NK-92 (cell line): ENCODE measurements around the gene CNOT3.
A peak's percentile ranks its signal among the peaks of the same experiment; 100 is the strongest.
"Not testable (repeated sequence)": the region's sequence is repeated elsewhere in the genome, so short reads cannot be mapped to it uniquely, and the experiment has no call there.

Source experiments
- DNase-seq: peaks from one replicate; lab custom pipeline; 2025; ENCODE audit not compliant: unreplicated experiment; lab: John Stamatoyannopoulos, UW

CNOT3 gene

DNA sequence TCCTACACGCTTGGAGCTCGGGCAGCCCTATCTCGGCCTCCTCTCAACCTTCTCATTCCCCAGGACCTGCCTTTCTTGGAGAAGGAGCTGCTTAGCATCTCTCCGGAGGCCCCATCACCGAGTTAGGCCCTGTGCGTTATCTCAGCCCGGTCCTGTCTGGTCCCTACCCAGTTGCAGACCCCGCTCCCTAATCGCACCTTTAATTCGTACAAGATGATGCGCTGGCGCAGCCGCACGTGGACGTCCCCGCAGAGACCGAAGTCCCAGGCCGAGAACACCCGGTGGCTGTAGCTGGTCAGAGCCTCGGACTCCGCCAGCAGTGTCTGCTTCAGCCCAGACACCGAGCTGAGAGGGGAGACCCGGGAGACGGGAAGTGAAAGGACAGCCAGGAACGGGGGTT lies 27.7 kb downstream of the CNOT3 start:
- no peak for DNase-seq

DNA sequence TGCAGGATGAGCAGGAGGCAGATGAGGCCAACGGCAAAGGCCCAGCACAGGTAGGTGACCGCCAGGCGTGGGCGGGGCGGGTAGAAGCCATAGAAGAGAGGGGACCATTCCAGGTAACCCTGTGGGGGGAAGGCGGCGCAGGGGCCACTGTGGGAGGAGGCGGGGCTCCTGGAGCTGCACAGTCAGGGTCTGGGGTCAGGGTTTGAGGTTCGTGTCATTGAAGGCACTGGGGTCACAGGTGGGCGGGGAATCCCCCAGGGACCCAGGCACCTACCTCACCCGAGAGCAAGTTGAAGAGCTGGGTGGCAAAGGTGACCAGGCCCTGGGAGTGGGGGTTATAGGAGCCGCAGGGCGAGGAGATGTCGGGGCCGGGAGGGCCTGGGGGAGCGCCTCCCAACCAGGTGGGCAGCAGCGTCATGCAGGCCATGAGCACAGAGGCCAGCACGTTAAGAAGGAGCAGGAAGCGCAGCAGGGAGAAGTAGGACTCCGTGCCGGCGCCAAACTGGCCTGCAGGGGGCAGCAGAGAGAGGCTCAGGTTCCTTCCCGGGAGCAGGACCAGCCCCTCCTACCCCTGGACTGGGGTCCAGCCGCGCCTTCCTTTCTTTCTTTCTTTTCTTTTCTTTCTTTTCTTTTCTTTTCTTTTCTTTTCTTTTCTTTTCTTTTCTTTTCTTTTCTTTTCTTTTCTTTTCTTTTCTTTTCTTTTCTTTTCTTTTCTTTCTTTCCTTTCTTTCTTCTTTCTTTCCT lies 30.8 kb downstream of the CNOT3 start:
- DNase-seq, result peak; percentile 16

DNA sequence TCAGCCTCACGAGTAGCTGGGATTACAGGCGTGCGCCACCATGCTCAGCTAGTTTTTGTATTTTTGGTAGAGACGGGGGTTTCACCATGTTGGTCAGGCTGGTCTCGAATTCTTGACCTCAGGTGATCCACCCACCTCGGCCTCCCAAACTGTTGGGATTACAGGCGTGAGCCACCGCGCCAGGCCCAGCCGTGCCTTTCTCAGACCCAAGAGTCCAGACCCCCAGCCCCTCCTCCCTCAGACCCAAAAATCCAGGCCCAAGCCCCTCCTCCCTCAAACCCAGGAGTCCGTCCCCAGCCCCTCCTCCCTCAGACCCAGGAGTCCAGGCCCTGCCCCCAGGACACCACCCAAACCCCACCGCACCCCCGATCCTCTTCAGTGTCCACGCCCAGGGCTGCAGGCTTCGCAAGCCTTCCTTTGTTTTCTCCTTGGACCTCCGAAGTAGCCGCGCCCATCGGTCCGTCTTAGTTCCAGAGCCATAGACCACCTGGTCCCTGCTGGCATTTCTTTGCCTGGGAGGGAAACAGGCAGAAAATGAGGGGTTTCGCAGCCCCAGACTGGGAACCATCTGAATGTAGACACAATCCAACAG lies 31.7 kb downstream of the CNOT3 start:
- DNase-seq, result no peak

DNA sequence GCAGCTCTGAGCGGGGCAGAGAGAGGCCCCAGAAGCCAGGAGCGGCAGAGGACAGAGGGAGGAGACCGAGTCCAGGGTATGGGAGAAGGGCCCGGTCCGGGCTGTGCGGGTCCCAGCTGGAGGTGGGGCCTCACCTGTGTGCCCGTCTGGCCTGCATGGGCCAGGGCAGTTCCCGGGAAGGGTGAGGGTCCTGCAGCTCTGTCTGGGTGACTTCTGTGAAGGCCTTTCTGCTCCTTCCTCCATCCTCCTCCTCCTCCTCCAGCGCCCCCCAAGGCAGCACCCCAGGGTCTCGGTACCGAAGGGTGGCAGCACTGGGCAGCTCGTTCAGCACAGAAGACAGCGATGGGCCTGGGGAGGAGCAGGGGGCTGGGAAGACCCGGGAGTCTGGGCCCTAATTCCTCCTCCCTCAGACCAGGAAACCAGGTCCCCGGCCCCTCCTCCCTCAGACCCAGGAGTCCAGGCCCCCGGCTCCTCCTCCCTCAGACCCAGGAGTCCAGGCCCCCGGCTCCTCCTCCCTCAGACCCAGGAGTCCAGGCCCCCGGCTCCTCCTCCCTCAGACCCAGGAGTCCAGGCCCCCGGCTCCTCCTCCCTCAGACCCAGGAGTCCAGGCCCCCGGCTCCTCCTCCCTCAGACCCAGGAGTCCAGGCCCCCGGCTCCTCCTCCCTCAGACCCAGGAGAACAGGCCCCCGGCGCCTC lies 34.3 kb downstream of the CNOT3 start:
- DNase-seq, result not testable (repeated sequence)

DNA sequence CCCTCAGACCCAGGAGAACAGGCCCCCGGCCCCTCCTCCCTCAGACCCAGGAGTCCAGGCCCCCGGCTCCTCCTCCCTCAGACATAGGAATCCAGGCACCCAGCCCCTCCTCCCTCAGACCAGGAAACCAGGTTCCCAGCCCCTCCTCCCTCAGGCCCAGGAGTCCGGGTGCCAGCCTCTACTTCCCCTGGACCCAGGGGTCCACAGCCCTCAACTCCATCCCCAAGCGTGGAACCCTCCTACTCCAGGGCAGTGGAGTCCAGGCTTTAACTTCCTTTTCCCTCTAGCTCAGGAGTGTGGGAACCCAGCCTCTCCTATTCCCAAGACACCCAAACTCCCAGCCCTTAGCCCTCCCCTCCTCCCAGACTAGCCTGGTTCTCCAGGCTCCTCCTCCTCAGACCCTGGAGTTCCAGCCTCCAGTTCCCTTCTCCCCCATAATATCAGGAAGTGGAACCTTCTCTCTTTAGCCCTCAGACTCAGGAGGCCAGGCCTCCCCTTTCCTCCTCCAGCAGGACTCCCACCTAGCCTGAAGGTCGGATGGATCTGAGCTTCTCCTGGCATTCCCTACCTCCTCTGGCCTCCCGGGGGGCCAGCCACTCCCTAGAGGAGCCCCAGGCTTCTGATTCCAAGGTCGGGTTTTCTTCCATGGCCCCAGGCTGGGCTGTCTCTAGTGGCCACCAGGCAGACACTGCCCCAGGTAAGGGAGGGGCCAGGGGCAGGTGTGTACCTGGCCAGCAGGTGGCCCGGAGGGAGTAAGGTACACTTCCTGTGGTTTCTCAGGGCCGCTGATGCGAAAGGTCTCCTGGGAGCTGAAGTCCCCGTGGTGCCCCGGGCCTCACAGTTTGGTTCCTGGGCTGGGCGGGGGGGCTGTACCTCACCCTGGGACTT lies 35.2 kb downstream of the CNOT3 start, which contains the start of gene TMC4:
Gene TMC4 (minus strand): TSS at position 690 of the 888 bp plus-strand sequence. CDS start 43 bp downstream, at position 647.
- DNase-seq, result no peak

DNA sequence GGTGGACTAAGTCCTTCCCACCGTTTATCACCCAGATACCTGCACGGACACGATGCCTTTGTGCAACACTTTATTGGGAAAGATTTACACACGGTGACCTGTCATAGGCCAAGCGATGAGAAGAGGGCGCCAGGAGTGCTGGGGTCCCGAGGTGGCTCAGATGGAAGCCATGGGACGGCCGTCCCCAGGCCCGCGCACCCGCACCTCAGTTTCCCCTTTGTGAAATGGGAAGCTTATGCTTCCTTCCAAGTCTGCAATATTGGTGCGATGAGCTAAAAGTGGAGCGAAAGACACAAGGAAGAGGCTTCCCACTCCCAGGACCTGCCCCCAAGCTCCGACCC lies 35.8 kb downstream of the CNOT3 start:
- DNase-seq, result no peak

DNA sequence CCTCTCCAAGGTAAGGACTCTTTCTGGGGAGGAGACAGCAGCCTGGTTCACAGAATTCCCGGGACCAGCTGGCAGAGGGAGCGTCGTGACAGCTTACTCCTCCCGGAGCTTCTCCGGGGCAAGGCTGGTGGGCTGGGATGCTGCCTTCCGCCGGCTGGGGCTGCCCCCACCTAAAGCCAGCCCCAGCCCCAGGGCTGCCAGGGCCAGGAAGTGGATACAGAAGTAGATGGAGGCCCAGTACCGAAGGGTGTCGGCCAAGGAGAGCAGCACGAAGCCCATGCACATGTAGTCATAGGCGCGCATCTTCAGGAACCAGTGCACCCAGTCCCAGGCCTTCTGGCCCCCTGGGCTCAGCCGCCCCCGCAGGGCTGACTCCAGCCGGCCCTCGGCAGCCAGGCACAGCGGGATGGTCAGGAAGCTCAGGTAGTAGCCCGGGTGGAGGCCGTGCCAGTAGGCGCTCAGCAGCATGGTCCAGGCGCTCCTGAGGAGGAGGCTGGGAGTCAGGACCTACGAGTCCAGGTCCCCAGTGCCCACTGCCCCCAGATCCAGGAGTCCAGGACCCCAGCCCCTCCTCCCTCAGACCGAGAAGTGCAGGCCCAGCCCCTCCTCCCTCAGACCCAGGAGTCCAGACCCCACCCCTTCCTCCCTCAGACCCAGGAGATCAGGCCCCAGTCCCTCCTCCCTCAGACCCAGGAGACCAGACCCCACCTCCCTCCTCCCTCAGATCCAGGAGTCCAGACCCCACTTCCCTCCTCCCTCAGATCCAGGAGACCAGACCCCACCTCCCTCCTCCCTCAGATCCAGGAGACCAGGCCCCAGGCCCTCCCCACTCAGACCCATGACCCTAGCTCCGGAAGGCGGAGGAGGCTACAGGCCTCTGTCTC lies 36.6 kb downstream of the CNOT3 start:
- DNase-seq, result no peak

DNA sequence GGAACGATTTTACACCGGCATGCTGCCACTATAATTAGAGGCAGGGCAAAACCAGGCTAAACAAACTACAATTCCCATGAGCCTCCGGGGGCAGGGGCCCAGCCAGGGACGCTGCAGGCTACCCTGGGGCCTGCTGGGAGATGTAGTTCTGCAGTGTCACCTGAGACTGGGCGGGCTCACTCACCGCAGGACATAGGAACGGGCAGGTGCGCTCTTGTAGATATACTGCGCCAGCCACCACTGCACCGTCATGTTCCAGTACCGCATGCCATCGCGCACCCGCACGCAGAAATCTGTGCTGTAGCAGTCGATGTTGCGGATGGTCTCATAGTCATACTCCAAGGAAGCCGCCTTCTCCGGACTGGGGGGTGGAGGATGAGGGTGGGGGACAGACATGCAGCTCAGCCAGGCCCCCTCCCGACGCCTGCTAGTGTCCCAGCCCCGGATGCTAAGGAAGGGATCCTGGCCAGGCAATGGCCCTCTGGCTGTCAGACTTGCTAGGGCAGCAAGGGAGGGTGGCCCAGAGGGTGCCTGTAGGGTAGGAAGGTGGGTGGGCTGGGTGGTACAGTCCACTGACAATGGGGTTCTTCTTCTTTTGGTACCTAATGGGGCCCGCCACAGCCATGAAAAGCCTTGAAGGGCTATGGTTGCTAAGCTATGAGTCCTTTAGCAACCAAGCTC lies 41.2 kb downstream of the CNOT3 start:
- DNase-seq, result no peak

DNA sequence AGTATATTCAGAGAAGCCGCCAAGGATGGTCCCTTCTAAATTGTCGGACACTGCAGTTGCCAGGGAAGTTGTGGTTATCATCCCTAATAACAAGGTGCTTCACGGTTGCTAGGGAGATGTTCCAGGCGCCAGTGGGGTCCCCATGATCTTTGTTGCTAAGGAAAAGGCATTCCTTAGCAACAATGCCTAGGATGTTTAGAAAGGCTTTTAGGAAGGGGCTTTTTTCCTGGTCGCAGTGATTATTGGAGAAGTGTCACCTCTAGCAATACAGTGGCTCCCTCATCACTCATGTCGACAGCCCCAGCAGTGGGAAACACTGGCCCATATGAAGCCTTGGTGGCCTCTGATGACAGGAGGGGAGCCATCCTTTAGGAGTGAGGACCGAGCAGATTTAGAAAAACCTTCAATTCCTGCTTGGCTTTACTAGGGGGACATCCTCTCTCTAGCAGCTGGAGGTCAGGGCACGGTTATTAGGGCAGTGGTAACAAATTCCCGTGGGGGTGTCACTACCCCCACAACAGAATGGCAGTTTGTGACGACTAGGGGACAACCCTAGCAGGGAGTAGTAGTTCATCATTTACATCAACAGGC lies 41.8 kb downstream of the CNOT3 start:
- no peak for DNase-seq

DNA sequence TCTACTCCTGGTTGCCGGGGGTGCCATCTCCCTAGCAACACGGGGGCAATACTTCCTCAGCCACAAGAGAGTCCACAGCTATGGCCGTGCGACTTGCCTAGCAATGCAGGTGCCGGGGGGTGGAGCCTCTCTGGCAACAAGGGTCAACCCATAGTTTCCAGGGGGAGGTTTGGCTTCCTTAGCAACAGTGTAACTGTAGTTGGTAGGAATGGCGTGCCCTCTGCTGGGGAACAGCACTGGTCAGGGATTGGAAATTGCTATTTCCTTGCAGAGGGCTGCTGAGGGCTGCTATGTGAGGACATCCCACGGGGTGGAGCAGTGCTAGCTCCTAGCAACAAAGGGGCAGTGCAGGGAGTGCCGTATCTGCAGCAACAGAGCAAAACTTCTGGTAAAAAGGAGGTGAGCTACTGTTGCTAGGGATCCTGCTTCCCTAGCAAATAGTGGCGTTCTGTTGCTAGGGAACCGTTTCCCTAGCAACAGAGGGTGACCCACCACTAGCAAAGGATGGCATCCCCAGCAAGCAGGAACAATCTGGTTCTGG lies 42.4 kb downstream of the CNOT3 start:
- no peak for DNase-seq

DNA sequence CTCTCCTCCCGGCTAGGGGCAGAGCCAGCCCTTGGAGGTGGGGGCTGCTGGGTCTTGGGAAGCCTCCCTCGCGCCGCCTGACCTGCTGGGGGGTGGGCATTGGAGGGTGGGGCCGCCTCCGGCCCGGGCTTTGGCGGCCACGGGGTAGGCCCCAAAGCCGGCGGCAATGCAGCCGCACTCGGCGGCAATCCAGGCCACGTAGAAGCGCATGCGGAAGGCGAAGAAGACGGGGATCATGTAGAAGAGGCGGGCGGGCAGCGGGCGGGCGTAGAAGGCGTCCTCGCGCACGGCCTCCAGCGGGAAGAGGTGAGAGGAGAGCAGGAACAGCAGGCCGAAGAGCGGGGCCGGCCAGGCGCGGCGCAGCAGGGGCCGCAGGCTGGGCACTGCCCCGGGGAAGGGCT lies 43.1 kb downstream of the CNOT3 start:
- DNase-seq, result no peak

DNA sequence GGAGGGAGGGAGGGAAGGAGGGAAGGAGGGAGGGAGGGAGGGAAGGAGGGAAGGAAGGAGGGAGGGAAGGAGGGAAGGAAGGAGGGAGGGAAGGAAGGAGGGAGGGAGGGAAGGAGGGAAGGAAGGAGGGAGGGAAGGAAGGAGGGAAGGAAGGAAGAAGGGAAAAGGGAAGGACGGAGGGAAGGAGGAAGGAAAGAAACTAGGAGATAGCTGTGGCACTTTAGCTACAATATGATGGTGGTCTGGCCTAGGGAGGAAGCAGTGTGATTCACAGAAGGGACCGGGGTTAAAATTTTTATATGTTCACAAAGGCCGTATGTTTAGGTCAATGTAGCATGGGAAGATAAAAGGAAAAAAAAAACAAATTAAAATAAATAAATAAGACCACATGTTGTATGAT lies 44.3 kb downstream of the CNOT3 start:
- DNase-seq, result not testable (repeated sequence)

DNA sequence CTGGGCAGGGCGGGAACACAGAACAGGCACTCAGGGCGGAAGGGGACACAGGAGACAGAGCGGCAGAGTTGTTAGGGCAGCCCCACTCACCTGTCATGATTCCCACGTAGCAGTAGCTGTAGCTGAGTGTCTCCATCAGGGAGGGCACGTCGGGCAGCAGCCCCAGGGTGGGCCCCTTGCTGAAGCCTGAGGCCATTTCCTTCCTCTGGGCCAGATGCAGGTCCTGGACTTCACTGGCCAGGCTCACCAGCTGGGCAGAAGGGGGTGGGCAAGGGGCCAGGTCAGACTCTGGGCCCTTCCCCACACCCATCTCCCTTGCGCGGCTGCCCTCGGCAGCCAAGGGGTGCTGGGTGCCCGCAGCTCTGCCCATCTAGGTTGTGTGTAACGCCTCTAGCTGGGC lies 45.9 kb downstream of the CNOT3 start:
- DNase-seq, result no peak

DNA sequence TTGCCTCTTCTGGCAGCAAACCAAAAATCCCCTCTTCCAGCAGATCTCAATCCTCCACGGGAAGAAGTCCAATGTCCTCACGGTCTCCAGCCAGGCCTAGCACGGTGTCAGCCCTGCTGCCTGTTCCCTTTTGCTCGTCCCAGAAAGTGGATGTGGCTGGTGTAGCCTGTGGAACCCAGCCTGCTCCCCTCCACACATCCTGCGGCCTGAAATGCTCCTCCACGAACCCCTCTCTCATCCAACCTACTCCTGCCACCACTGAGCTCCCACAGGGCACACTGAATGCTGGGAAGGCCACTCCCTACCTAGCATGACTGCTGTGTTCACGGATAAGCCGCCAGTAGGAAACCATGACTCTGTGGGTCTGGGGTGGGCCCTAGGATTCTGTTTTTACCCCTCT lies 48.8 kb downstream of the CNOT3 start:
- no peak for DNase-seq

DNA sequence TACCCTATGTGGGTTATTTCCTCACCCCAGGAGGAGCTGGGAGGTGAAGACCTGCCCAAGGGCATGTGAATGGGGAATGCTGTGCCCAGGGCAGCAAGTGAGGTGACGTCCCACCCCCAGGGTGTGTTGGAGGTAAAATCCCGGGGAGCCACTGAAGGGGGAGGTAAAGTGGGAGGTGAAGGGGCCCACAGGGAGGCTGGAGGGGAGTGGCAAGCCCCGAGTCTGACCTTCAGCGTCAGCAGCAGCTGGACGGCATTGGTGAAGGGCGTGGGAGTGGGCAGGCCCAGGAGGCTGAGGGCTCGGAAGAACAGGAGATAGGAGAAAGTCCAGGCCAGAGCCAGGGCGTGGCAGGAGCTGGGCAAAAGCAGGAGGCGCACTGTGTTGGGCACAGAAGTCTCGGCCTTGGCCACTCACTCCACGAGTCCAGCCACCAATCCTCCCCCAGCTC lies 49.4 kb downstream of the CNOT3 start:
- DNase-seq, result no peak

DNA sequence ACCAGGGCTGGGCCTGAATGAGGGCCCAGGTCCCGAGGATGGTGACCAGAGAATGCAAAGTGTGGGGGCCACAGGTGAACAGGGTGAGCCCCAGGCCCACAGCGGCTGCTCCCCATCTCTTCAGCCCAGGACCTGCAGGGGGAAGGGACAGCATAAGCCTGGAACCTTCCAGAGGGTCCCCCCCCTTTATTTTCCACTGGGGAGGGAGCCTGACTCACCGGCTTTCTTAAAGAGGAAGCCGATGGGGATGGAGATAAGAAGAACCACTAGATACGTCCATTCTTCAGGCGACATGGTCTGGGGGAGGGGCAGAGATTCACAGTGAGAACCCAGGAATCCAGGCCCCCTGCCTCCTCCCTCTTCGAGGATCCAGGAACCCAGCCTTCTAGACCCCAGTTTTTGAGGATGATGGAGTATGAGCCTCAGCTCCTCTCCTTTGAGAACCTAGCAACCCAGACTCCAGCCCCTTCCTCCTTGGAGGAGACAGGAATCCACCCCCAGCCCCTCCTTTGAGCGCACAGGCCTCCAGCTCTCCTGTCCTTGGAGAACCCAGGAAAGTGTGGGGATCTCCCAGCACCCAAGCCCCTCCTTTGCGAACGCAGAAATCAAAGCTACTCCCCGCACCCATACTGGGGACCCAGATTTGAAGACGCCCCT lies 50.8 kb downstream of the CNOT3 start:
- no peak for DNase-seq

DNA sequence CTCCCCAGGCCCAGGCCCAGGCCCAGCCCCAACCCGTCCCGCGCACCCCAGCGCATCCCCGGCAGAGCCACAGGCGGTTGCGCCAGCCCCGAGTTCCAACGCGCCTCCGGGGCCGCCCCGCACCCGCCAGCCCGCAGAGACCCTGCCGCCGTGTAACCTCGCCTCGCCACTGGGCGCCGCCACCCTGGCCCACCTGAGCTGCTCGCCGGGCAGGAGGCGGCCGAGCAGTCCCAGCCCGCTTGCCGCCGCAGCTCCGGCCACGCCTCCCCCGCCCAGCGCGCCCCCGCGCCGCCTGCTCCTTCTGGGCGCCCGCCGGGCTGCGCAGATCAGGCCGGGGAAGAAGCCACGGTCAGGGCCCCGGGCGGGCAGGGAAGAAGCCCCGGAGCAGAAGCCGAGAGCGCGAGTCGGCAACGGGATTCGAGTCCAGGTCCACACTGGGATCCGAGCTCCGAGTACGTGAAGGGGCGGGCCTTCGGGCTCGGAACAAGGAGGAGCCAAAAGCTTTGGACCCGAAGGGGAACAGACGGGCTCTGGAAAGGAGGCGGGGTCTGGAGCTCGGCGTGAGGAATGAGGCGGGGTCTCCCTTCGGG lies 51.7 kb downstream of the CNOT3 start, which contains the start of gene MBOAT7:
Gene MBOAT7 (minus strand): TSS at position 436 of the 590 bp plus-strand sequence. CDS start 1,072 bp downstream, outside the sequence.
- no peak for DNase-seq
